ENCODE data around the gene TLE3.

GRCh38 chr15:70125605-70126004, 27.9 kb upstream of the TLE3 start:
- TF ChIP-seq YY1 (IDR thresholded peaks at IDR 0.05; ENCODE audit: insufficient read depth, insufficient read length) (no peak), SUZ12 (IDR thresholded peaks at IDR 0.05; ENCODE audit: extremely low read depth, insufficient read depth, insufficient read length) (no peak), ZNF274 (IDR thresholded peaks at IDR 0.05; ENCODE audit: low read depth, low read length) (no peak)
